ENCODE measurements around the gene ARID4A. TPM values are rescaled to one million over a fixed set of nuclear protein-coding genes. Genes with fewer than 3 reads are reported as not detected.
A peak's percentile ranks its signal among the peaks of the same experiment; 100 is the strongest.

The ARID4A gene
- total and polyA plus RNA-seq, 2 of the 13 experiments (the other 11 are each of a cell fraction or from before 2014, with no cell fraction given), result 7.2 to 9.7 TPM

DNA sequence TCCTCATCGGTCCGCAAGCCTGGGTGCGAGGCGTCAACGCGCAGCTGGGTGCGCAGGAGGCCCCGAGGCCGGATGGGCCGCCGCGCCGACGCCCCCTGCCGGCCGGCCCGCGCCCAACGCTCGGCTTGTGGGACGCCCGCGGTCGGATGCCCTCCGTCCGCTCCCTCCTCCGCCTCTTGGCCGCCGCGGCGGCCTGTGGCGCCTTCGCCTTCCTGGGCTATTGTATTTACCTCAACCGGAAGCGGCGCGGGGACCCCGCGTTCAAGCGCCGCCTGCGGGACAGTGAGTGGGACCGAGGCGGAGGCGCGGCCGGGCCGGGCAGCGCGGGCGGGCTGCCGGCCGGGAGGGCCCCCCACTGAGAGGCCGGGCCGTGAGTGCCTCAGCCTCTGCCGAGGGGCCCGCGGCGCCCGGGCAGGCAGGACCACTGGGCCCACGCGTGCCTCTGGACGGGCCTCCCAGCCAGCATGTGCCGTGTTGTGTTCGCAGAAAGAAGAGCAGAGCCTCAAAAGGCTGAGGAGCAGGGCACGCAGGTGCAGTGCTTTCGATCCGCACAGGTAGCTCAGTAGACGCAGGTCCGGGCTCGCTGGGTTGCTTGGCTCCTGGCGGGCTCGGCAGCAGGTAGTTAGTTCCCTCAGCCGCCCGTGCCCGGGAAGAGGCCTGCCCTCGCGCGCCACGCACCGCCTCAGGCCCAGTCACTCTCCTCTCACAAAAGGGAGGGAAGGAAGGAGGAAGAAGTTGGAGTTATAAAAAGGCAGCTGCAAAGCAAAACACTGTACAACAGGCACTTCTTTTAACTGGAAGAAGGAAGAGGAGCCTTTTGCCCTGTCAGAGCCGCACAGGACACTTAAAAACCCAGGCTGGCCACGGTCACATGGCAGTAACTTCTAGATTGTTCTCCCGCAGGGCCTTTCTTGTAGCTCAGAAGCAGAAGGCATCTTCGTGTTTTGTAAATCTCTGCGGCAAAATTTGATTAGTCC, 97.7 kb downstream of the ARID4A start, which contains the start of gene TOMM20L (continued):
- TF ChIP-seq AKNA (CRISPR knock-in tag; IDR thresholded peaks at IDR 0.05; ENCODE audit: borderline replicate concordance) (no peak), ZNF17 (CRISPR knock-in tag; IDR thresholded peaks at IDR 0.05) (no peak), GABPA (IDR thresholded peaks at IDR 0.05; ENCODE audit: low read depth, low read length) (no peak; the same call in 1 of the 2 replicates), GABPA (CRISPR knock-in tag; IDR thresholded peaks at IDR 0.05; ENCODE audit: low read depth) (peak; percentile 53), TMF1 (CRISPR knock-in tag; IDR thresholded peaks at IDR 0.05; ENCODE audit: low read depth) (no peak; the same call in 1 of the 2 replicates), ZNF367 (CRISPR knock-in tag; IDR thresholded peaks at IDR 0.05; ENCODE audit: borderline replicate concordance) (no peak), ZBTB20 (CRISPR knock-in tag; IDR thresholded peaks at IDR 0.05; ENCODE audit: borderline replicate concordance, low read depth) (no peak), SIN3B (IDR thresholded peaks at IDR 0.05; ENCODE audit: low read length) (no peak), ZNF547 (CRISPR knock-in tag; IDR thresholded peaks at IDR 0.05) (no peak), NFIB (CRISPR knock-in tag; IDR thresholded peaks at IDR 0.05; ENCODE audit: borderline replicate concordance) (no peak), HMG20A (CRISPR knock-in tag; IDR thresholded peaks at IDR 0.05; ENCODE audit: borderline replicate concordance) (no peak), ZBTB40 (IDR thresholded peaks at IDR 0.05) (no peak), ZBTB40 (CRISPR knock-in tag; IDR thresholded peaks at IDR 0.05) (no peak), ATF7-NPFF (CRISPR knock-in tag; IDR thresholded peaks at IDR 0.05; ENCODE audit: low read depth) (peak; percentile 39)
- TF ChIP-seq, protein P1, sequence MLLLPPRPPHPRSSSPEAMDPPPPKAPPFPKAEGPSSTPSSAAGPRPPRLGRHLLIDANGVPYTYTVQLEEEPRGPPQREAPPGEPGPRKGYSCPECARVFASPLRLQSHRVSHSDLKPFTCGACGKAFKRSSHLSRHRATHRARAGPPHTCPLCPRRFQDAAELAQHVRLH (CRISPR knock-in tag; IDR thresholded peaks at IDR 0.05; ENCODE audit: borderline replicate concordance, low read depth), result no peak

Measured in HepG2 (cell line).